HG03457 (cell line): Measurements from ENCODE around the gene TRIM43B.
"Not testable (repeated sequence)": the region's sequence is repeated elsewhere in the genome, so short reads cannot be mapped to it uniquely, and the experiment has no call there.

Experiments
- ATAC-seq: cut with Tn5 transposase; IDR thresholded peaks from one replicate; pipeline ENCODE4 v1.9.1; 2021; ENCODE audit warnings: moderate number of reproducible peaks; ENCODE audit not compliant: unreplicated experiment

TRIM43B gene

DNA sequence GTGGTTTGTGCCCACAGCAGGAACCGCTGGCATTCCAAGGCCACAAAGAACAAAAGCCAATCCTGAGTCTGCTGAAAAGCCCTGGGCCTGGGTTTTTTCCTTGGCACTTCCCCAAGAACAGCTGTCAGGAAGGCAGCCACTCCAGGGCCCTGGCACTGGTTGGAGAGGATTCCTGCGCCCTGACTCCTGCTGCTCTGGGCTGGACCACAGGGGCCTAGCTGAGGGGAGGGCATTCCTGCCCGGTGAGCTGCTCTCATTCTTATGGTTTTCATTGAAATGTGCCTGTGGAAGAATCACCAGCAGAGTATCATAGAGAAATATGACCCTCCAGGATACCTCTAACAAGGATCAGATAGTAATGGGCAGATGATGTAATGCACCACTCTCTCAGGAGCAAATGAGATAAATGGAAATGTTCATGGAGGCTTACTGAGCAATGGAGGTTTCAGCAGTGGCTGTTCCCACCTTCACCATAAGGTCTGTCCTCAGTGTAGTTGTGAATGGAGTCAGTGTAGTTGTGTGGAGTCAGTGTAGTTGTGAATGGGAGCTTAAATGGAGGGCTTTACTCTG lies 50.0 kb downstream of the TRIM43B start:
- not testable (repeated sequence) for ATAC-seq

DNA sequence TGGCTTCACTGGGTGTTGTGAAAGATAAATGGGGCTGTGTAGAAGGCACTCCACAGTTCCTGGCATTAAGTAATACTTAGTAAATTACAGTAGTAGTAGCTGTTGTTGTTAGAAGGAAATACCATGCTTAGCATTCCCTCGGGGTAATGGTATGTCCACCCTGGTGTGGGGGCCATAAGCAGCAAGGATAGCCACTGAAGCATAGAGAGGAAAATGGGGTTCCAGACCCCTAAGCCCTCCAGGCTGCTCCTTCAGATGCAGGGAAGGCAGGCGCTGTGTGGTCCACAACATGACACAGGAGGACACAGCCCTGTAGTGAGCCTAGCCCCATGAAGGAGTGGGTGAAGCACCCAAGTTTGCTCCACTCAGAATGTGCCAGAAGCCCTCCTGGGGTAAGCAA lies 50.6 kb downstream of the TRIM43B start:
- ATAC-seq = not testable (repeated sequence)

DNA sequence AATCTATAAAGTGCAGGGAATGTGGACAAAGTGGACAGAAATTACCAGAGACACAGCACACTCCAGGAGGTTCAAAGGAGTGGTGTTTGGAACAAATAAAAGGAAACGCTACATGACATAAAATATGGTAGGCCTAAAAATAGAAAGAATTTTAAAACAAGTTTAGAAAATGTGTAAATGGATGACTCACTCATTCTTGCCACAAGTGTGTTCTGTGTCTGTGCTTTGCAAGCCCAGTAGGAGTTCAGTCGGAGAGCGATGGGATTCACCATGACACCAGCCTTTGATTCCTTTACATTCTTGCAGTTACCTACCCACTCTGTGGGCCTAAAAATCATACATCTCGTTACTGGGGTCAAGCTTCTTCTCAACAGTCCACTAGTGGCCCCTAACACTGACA lies 51.2 kb downstream of the TRIM43B start:
- ATAC-seq = not testable (repeated sequence)

DNA sequence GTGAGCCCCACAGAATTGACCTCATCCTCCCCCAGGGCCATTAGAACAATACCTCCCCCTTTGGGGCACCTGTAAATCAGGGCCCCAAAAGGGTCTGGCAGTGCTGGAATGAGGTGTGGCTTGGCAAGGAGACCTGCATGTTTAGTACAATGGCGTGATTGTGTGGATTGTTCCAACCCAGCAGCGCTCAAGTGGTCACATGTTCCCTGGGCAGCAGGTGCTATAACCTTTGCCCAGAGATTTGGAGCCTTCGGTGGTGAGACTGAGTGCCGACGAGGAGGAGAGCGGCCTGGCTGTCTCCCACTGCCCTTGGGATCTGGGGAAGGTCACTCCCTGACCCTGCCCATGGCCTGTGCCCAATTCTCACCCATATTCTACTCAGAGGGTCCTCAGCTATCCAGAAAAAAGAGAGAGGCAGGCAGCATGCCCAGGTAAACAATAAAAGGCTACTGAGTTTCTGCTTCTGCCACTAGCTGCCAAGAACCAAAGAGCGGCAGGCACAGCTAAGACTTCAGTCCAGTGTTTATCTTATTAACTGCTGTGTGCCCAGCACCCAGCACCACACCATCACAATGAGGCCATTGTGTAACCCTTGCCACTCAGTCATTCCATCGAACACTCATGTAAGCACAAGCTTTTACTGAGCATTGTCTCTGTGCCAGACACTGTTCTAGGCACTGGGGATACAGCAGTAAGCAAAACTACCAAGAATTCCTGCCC lies 54.6 kb downstream of the TRIM43B start:
- ATAC-seq = not testable (repeated sequence)

DNA sequence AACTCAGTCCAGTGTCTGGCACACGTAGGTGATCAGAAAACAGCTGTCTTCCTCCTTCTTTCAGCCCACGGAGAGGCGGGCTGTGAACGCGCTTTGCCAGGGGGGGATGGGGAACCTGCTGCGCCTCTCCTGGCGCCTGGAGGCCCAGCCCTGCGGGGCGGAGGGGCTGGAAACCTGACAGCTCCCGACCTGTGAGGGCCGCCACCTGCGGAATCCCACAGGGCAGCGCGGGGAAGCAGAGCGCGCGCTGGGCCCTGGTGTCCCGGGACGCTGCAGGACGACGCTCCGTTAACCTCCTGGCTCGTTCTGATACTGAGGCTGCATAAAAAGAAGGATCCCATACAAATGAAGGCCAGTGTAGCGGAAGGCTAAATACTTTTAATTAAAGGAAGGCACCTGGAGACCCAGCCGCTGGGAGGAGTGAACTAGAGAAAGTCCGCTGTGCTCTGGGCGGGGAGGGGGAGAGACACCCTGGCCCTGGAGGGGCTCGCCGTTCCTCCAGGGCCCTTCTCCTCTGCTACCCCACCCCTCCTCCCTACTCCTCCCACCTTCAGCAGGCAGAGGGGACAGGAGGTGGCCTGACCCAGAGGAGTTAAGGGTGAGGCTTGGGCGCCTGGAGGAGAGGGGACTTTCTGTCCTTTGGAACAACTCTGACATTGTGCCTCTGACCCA lies 57.2 kb downstream of the TRIM43B start:
- ATAC-seq = not testable (repeated sequence)
